Endometrial microvascular endothelial cells (primary cell): ENCODE data around the gene KLF16. TPM values are rescaled to one million over a fixed set of nuclear protein-coding genes. Genes with fewer than 3 reads are reported as not detected.

Source experiments
- in situ Hi-C: cut with HindIII; loops from 2 replicates; pipeline ENCODE4 v1.10.0; 2017; ENCODE audit warnings: low sequenced_read_pairs, low pct_unique_long_range_greater_than_20kb; ENCODE audit errors: inconsistent ontology term
- total RNA-seq: library from RNA; depleted of rRNA; stranded (reverse); fragments of >200 nt; gene quantifications from one replicate; pipeline ENCODE4 v1.2.3, GENCODE V29; 2015; ENCODE audit errors: inconsistent ontology term

KLF16 gene
- total RNA-seq, 1 donor from 2014 or later, result 12.9 TPM

- in situ Hi-C loops, result no loop called here
These were observed 46.7 kb downstream of the KLF16 start for GRCh38 chr19:1816530-1817298.

- in situ Hi-C loops, result no loop called here
These were observed 47.5 kb downstream of the KLF16 start for GRCh38 chr19:1815605-1816529.

- in situ Hi-C loops, result no loop called here
These were observed 48.4 kb downstream of the KLF16 start for GRCh38 chr19:1814833-1815604.

GRCh38 chr19:1814391-1814790 lies 49.0 kb downstream of the KLF16 start:
- in situ Hi-C loops, result no loop called here

- in situ Hi-C loops, result no loop called here
These were observed 49.9 kb downstream of the KLF16 start for GRCh38 chr19:1813192-1814182.

GRCh38 chr19:1812426-1813191 lies 50.8 kb downstream of the KLF16 start:
- in situ Hi-C loops, result no loop called here

GRCh38 chr19:1811942-1812425 lies 51.4 kb downstream of the KLF16 start, which contains the start of gene ATP8B3:
Gene ATP8B3 (minus strand): TSS chr19:1812276. CDS start chr19:1811736, 540 bp downstream.
- in situ Hi-C loops, result no loop called here

- in situ Hi-C loops, result no loop called here
These were observed 51.9 kb downstream of the KLF16 start for GRCh38 chr19:1811472-1811894.

- in situ Hi-C loops, result no loop called here
These were observed 52.8 kb downstream of the KLF16 start for GRCh38 chr19:1810439-1811160.

- in situ Hi-C loops, result no loop called here
These were observed 53.7 kb downstream of the KLF16 start for GRCh38 chr19:1809678-1810077.

- in situ Hi-C loops, result no loop called here
These were observed 55.0 kb downstream of the KLF16 start for GRCh38 chr19:1808395-1808731.

- in situ Hi-C loops, result no loop called here
These were observed 55.5 kb downstream of the KLF16 start for GRCh38 chr19:1807695-1808394.

GRCh38 chr19:1807030-1807694 lies 56.2 kb downstream of the KLF16 start:
- in situ Hi-C loops, result no loop called here

GRCh38 chr19:1806184-1807029 lies 57.0 kb downstream of the KLF16 start:
- in situ Hi-C loops, result no loop called here
